ENCODE results near the gene IFRD2.

GRCh38 chr3:50274371-50275104, 17.7 kb downstream of the IFRD2 start:
- peak; percentile 66 for TF ChIP-seq CTCF (CRISPR knock-in tag; IDR thresholded peaks at IDR 0.05)
- TF ChIP-seq ZNF816 (CRISPR knock-in tag; IDR thresholded peaks at IDR 0.05; ENCODE audit: borderline replicate concordance) = no peak
- TF ChIP-seq SP1 (IDR thresholded peaks at IDR 0.05) = no peak
- TF ChIP-seq SP1 (CRISPR knock-in tag; IDR thresholded peaks at IDR 0.05) = no peak
- no peak for TF ChIP-seq JUND (CRISPR knock-in tag; IDR thresholded peaks at IDR 0.05)

All from HepG2 (cell line).